Epithelial cell of esophagus (primary cell): ENCODE data around the gene ADISSP.

Experiments
- DNase-seq: peaks from one replicate; pipeline ENCODE4 v3.0.0; 2010; ENCODE audit warnings: low read depth
- H3K4me3 ChIP-seq: 2 replicates; pipeline ENCODE4 v1.5.1; 2011; ENCODE audit warnings: mild to moderate bottlenecking, low read length, control low read depth
- TF ChIP-seq, protein P1 (sequence below): IDR thresholded peaks from 2 replicates; pipeline ENCODE4 v1.5.1; 2011; ENCODE audit warnings: low read depth, mild to moderate bottlenecking, low read length, control low read depth, inconsistent platforms; ENCODE audit not compliant: insufficient read depth; ENCODE audit errors: missing control alignments

Gene ADISSP

DNA sequence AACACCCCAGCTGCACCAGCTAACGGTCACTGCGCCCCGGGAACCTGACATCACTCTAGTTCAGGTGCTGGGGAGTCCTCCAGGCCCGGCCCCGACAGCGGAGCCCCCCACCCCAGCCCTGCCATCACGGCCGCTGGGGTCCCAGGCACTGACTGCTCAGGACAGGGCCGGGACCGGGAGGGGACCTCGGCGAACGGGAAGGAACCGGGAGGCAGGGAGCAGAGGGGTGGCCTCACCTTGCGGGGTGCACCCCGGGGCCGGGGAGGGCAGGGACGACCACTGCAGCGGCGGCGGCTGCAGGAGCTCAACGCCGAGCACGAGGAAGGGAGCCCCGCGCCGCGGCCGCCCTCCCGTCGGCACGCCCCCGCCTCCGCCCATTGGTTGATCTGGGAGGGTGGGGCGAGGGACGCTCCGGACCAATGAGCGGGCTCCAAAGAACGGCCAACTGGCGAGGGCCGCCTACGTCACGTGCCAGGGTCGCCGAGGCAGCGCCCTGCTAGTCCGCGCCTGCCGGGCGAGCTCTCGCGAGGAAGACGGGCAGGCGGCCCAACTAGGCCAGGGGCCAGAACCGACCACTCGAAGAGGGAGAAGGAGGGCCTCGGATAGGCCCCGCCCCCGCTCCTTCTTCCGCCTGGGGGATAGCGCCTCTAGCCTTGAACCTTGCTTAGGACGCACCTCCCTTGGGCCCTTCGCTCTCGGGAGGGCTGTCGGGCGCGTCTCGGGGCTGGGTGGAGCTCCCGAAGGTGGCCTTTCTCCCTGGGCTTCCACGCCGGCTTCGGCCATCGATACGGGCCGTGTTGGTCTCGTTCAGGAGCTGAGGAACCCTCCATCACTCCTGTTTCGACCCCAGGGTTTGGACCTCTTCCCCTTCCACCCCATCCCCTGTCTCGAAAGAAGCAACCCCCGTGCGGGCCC, at the start of gene ADISSP:
Gene ADISSP (minus strand): TSS at position 327 of the 915 bp plus-strand sequence. CDS start 7,653 bp downstream, outside the sequence.
- peak within 1 kb of the TSS; percentile 81 for H3K4me3 ChIP-seq
- TF ChIP-seq, protein P1, sequence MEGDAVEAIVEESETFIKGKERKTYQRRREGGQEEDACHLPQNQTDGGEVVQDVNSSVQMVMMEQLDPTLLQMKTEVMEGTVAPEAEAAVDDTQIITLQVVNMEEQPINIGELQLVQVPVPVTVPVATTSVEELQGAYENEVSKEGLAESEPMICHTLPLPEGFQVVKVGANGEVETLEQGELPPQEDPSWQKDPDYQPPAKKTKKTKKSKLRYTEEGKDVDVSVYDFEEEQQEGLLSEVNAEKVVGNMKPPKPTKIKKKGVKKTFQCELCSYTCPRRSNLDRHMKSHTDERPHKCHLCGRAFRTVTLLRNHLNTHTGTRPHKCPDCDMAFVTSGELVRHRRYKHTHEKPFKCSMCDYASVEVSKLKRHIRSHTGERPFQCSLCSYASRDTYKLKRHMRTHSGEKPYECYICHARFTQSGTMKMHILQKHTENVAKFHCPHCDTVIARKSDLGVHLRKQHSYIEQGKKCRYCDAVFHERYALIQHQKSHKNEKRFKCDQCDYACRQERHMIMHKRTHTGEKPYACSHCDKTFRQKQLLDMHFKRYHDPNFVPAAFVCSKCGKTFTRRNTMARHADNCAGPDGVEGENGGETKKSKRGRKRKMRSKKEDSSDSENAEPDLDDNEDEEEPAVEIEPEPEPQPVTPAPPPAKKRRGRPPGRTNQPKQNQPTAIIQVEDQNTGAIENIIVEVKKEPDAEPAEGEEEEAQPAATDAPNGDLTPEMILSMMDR: no peak
- peak; percentile 99 for DNase-seq

DNA sequence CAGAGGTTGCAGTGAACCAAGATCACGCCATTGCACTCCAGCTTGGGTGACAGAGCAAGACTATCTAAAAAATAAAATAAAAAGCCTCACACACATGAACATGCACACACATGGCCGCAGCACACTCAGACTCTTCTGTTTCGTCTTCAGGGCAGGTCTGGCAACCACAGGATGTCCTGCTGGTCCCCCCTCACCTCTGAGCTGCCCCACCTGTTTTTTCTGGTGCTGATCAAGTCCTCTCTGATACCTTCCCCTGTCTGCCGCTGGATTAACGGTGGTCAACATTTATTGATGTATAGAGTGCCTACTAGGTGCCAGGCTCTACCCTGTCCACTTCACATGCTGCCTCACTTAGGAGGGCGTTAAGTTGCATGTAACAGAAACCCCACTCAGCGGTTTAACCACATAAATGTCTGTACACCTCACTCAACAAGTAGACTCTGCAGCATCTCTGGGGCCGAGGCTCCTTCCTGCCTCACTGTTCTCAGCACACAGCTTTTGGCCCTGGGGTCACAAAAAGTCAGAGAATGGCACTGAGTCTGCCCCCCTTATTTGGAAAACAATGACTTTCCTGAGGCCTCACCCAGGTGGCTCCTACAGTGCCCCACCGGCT, 48.3 kb upstream of the ADISSP start:
- TF ChIP-seq, protein P1: no peak
- DNase-seq: no peak
- no peak overlapping the region for H3K4me3 ChIP-seq

DNA sequence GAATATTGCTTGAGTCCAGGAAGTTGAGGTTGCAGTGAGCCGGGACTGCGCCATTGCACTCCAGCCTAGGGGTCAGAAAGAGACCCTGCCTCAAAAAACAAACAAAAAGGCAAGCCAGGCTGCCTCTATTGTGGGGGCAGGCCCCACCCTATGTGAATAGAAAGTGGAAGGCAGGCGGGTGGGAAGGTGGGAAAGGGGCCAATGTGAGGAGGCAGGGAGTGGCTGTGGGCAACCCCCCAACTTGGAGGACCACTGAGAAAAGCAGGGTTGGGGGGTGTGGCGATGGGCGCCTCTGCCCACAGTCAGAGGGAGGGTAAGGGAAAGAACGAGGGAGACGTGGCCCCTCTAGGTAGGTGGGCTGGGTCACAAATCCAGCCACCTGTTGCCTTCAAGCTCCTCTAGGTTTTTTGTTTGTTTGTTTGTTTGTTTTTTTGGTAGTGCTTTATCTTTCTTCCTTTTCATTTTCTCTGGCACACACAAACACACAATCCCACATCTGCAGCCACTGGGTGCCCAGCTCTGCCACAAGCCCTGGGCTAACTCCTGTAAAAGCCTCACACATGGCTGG, 47.5 kb upstream of the ADISSP start:
- DNase-seq: no peak
- TF ChIP-seq, protein P1: no peak
- H3K4me3 ChIP-seq: no peak overlapping the region

DNA sequence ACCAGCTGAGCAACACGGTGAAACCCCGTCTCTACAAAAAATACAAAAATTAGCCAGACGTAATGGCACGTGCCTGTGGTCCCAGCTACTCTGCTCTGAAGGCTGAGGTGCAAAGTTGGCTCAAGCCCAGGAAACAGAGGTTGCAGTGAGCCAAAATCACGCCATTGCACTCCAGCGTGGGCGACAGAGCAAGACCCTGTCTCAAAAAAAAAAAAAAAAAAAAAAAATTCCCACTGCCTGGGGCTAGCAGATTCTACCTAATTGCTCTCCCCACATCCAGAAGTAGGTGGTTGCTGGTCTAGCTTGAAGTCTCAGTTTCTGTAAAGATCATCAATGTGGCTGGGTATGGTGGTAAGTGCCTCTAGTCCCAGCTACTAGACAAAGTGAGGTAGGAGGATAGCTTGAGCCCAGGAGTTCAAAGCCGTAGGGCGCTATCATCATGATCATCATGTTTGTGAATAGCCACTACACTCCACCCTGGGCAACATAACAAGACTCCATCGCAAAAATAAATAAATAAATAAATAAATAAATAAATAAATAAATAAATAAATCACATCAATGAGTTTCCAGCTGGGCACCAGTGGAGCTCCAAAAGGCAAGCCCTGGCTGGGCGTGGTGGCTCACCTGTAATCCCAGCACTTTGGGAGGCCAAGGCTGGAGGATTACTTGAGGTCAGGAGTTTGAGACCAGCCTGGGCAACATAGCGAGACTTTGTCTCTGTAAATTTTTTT, 46.5 kb upstream of the ADISSP start:
- DNase-seq: no peak
- TF ChIP-seq, protein P1: no peak
- no peak overlapping the region for H3K4me3 ChIP-seq

DNA sequence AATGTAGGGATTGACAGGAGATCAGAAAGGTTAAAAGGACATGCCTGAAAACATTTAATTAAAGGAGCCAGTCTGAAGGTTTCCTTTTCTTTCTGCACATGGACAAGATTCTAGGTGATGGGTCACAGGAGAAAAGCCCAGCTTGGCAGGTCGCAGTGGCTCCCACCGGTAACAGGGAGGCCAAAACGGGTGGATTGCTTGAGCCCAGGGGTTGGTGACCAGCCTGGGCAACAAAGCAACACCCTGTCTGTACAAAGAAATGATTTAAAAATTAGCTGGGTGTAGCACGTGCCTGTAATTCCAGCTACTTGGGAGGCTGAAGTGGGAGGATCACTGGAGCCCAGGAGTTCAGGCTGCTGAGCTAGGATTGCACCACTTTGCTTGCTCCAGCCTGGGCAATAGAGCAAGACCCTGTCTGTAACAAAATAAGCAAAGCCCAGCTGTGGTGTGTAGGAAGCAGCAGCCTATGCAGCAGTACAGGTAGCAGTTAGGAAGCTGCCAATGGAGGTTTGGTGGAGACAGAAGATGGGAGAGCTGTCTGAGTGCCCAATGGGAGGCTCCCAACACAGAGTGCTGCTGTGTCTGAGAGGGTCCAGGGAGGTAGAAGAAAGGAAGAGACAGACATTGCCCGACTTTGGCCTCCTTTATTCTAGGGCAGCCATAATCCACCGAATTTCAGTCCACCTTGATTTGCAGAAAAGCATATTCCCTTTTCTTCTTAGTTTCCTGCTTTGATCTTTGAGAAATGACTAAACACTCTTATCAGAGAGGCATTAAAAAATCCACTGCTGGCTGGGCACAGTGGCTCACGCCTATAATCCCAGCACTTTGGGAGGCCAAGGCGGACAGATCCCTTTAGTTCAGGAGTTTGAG, 45.7 kb upstream of the ADISSP start:
- TF ChIP-seq, protein P1: no peak
- DNase-seq: no peak

DNA sequence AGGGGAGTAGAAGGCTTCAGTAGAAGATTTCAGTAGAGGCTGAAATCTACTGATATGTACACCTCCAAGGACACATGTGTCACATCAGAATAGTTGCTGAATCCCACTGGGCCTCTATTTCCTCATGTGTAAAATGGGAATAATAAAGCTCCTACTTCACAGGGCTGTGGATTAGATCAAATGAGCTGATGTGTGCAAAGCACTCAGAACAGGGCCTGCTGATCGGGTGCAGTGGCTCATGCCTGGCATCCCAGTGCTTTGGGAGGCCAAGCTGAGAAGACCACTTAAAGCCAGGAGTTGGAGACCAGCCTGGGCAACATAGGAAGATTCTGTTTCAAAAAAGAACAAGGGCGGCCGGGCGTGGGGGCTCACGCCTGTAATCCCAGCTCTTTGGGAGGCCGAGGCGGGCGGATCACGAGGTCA, 44.7 kb upstream of the ADISSP start:
- TF ChIP-seq, protein P1: no peak
- H3K4me3 ChIP-seq: no peak overlapping the region
- no peak for DNase-seq

More for the DNA sequence above, 45.7 kb upstream of the ADISSP start:
- no peak overlapping the region for H3K4me3 ChIP-seq
